Activated CD8-positive, alpha-beta memory T cell treated with anti-CD3 and anti-CD28 coated beads, Interleukin-2, amount 50 U/mL, for 1 hour (primary cell): ENCODE measurements around the gene SMPDL3A.

Experiments used
- DNase-seq: peaks from one replicate; pipeline ENCODE4 v3.0.0-alpha.2; 2020; ENCODE audit errors: extremely low read depth

Gene SMPDL3A

GRCh38 chr6:122775975-122776374 is 13.1 kb upstream of the SMPDL3A start:
- DNase-seq, result no peak

DNA sequence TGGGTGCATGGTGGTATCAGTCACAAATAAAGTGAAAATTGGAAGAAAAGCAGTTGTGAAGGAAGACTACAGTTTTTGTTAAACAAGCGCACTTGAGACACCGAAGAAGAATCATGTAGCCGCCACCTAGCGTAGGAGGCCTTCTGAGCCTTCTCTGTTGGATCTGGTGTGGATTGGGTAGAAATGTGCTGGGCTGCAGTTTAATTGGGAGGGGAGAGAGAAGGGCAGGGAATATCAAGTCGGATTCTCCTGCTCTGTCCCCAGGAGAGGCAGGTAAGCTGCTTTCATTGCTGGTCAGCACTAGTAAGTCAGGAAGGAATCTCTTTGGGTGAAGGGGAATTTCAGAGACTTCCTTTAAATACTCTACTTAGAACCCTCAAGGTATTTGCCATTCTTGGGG is 10.8 kb upstream of the SMPDL3A start:
- DNase-seq, result no peak

- no peak for DNase-seq
These were observed 9.9 kb upstream of the SMPDL3A start for GRCh38 chr6:122778985-122779661.

DNA sequence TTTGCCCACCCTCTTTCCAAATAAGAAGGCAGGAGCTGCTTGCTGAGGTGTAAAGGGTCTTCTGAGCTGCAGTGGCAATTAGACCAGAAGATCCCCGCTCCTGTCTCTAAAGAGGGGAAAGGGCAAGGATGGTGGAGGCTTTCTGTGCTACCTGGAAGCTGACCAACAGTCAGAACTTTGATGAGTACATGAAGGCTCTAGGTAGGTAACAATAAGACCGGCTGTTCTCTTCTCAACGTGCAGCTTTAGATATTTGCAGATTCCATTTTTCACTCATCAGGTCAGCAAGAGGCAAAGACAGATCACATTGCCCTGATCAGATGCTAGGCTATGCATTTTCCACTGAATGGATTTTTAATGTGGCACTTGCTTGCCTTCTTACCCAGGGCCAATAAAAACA is 9.4 kb upstream of the SMPDL3A start, which contains the start of gene FABP7:
Gene FABP7, plus strand, starts transcription at position 50 of the 400 bp plus-strand sequence. Its CDS starts 79 bp downstream, at position 129.
- no peak for DNase-seq

- DNase-seq, result no peak
These were observed 8.9 kb upstream of the SMPDL3A start for GRCh38 chr6:122780114-122780513.

DNA sequence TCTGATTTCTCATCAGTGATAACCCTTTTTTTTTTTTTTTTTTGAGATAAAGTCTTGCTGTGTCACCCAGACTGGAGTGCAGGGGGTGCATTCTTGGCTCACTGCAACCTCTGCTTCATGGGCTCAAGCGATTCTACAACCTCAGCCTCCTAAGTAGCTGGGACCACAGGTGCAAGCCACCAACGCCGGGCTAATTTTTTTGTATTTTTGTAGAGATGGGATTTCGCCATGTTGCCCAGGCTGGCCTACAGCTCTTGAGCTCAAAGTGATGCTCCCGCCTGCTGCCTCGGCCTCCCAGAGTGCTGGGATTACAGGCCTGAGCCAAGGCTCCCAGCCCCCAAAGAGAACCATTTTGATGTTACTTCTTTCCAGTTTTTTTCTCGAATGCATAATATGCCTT is 7.3 kb upstream of the SMPDL3A start:
- no peak for DNase-seq

GRCh38 chr6:122783401-122783800 is 5.7 kb upstream of the SMPDL3A start:
- no peak for DNase-seq

DNA sequence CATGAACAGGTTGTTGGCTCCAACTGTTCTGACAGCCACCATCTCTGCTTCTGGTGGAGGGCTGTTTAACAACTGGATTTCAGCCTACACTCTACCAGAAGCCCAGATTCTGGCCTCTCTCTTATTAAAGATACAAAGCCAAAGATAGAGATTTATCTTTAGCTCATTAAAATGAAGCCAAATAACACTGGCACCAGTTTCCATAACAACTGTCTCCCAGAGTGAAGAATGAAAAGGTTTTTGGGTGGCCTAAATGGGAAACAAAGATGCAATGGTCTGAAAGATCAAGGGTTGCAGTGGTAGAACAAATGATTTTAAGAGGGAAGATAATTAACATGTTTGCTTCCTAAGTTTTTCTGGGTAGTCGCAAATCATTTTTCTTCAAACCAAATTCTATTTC is 3.2 kb upstream of the SMPDL3A start:
- DNase-seq, result no peak

DNA sequence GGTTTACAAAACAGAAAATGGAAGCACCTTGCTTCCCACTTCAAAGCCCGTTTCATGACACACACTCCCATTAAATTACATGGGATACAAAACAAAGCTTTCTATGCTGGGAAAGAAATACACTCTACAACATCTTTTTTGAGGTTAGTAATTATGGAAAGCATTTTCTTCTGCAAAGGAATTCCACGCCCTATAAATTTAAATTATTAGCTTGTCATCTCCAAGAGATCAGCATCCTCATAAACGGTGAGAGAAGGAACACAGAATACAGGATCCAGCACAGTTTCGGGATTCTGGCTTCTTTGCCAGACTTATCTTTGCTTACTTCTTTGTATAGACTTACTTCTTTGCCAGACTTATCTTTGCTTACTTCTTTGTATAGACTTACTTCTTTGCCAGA is 1.3 kb upstream of the SMPDL3A start:
- DNase-seq, result no peak

DNA sequence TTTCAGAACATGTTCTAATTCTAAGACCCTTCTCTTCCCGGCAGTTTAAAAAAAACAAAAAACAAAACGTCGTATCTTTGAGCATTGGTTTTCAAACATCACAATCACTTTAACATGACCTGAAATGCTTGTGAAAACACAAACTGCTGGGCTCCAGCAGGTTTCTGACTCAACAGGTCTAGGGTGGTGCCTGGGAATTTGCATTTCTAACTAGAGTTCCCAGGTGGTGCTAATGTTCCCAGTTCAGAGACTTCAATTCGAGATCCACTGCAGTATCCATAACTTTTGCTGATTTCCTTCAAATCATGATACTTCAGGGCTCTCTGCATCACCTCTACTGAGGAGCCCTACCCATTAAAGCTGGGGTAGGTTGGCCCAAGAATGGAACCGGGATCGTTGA is 850 bp upstream of the SMPDL3A start:
- no peak for DNase-seq

GRCh38 chr6:122788663-122789181 is 336 bp upstream of the SMPDL3A start:
- DNase-seq, result no peak

- no peak for DNase-seq
These were observed 967 bp downstream of the SMPDL3A start for GRCh38 chr6:122790028-122790422.

DNA sequence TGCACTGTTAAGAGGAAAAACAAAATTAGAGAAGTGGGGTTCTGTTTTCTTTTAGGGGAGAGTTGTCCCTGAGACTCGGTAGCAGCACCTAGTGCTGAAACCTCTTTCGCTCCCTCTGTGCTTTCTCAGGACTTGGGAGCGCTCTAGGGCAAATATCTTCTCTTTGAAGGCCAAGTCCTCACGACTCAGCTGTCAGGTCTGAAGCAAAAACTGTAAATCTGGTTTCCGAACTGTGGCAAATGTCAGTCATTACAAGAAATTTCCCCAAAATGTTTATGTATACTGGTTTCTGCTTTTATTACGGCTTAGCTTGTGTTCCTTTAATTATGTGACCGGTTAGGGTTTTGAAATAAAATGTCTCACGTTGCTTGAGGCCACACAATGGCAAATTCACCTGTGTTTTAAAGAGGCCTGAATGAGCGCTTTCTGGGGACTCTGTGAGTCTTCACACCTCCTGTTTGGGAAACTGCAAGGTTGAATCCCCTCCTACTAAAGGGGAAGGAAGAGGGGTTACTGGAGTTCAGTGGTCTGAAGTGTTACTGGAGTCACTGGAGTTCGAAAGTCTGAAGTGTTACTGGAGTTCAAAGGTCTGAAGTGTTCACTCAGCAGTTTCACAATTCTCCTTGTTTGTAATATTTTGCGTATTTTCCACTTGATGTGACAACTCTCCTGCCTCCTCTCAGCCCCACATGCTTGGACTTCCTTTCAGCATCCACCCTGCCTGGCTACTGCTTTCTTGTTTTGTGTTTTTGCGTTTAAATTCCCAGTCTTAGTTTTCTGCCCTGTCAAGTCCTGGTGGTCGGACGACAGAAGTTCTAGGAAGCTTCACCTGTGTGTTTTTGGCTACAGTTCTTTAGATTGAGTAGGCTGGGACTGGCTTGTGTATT is 1.6 kb downstream of the SMPDL3A start:
- DNase-seq, result no peak

DNA sequence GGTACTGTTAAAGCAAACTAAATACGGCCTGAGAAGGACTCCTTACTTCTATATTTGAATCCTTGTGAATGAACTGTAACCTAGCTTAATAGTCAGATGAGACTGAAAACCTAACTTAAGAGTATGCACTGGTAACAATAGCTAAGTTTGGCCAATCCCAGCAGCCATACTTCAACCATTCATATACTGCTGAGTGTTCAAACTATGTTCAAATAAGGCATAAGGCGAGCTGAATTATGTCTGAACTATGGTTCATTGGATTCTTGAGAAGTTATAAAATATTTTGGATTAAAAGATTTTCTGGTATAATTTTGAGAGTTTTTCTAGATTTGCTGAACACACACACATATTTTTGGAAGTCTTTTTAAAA is 2.2 kb downstream of the SMPDL3A start:
- no peak for DNase-seq

- no peak for DNase-seq
These were observed 3.7 kb downstream of the SMPDL3A start for GRCh38 chr6:122792766-122793165.

- no peak for DNase-seq
These were observed 8.5 kb downstream of the SMPDL3A start for GRCh38 chr6:122797537-122797936.

DNA sequence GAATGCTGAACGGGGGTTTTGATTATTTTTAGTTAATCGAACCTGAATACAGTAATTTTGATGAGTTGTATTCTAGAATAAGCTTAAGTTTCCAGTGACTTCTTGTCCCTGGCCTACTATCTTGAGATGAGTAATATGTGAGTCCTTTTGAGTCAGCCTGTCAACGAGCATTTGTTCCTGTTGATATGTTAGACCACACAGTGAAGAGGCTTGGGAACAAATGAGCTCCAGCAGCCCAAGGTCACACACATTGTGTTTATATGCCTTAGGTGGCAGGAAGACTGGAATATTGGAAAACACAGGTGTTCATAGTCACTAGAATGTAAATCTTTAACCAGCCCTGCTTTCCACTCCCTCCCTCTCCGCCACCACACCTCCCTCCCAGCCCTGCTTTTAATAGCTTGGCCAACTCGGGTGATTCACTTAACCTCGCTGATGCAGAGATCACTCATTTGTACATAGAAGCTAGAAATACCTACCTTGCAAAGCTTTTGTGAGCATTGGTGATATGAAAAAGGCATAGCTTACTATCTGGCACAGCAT is 9.1 kb downstream of the SMPDL3A start:
- no peak for DNase-seq

DNA sequence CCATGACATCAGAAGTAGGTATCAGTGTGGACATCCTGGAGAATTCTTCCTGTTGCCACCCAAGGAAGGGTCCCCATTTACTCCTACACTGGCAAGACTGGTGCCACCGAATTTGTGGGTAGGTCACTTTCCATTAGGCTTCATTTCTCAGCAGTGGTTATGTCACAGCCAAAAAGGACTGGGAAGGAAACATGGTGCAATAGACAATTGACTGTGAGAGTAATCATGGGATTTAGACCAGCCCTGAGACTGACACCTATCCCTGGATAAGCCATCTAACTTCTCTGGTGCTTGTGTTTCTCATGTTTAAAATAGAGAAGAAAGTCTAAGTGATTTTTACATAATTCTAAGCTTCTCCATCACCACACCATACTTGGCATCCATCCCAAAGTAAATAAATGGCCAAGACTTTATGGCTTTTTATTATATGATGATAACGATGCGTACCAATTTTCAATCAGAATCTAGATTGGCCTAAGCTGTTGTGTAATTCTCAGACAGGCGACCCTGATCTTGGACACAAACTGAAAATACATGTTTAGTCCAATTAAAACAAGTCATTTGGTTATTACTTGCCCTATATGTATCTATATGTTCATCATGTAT is 10.2 kb downstream of the SMPDL3A start:
- DNase-seq, result no peak

DNA sequence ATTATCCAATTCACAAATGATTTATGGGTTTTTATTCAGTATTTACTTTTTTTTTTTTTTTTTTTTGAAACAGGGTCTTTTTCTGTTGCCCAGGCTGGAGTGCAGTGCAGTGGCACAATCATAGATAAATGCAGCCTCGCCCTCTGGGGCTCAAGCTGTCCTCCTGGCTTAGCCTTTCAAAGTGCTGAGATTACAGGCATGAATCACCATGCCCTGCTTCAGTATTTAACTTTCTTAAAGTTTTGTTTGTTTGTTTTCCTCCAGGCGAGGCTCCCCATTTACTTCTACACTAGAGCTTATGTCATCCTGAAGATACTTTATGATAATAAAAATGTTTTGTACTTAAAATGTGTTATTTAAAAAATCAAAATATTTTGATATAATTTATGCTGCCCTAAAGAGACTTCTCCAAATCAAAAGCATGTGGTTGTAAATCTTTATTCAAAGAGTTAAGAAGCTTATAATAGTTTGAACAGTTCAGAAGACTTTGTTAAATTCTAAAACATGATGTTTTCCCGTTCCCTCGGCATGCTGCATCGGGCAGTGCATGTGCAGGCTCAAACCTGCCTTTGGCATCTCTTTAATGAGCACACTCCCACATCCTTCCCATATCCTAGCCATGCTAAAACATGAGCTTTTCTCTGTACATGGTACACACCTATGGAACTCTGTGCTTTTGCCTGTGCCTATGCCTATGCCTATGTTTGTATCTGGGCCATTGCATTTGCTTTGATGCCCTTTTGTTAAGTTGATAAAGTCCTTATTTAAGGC is 11.0 kb downstream of the SMPDL3A start:
- DNase-seq, result no peak

GRCh38 chr6:122800906-122801305 is 11.8 kb downstream of the SMPDL3A start:
- no peak for DNase-seq

GRCh38 chr6:122801397-122801796 is 12.3 kb downstream of the SMPDL3A start:
- no peak for DNase-seq
